HCT116 (cell line): ENCODE data around the gene FLOT1.

Source experiments
- ELF1 ChIP-seq: IDR thresholded peaks from 2 replicates; pipeline ENCODE4 v1.6.1; 2012; ENCODE audit warnings: low read depth, borderline replicate concordance
- EZH2 ChIP-seq: fragments of 200-600 bp; sonication (generic); IDR thresholded peaks from 2 replicates; pipeline ENCODE4 v1.6.1; 2017; ENCODE audit warnings: antibody characterized with exemption, mixed run types
- EZH2phosphoT487 ChIP-seq: fragments of 200-600 bp; IDR thresholded peaks from 2 replicates; pipeline ENCODE4 v1.6.1; 2018; ENCODE audit warnings: antibody characterized with exemption, borderline replicate concordance
- JUND ChIP-seq: IDR thresholded peaks from 2 replicates; pipeline ENCODE4 v1.6.1; 2012
- POLR2A ChIP-seq: IDR thresholded peaks from 2 replicates; pipeline ENCODE4 v1.7.0; 2011; ENCODE audit warnings: borderline replicate concordance; ENCODE audit not compliant: insufficient read depth, insufficient read length; ENCODE audit errors: extremely low read depth
- POLR2AphosphoS5 ChIP-seq: IDR thresholded peaks from 2 replicates; pipeline ENCODE4 v1.6.1; 2011; ENCODE audit warnings: mild to moderate bottlenecking, low read depth, low read length, moderate library complexity
- RAD21 ChIP-seq: IDR thresholded peaks from 2 replicates; pipeline ENCODE4 v1.6.1; 2012; ENCODE audit warnings: low read depth, mild to moderate bottlenecking
- SP1 ChIP-seq: IDR thresholded peaks from 2 replicates; pipeline ENCODE4 v1.6.1; 2012; ENCODE audit warnings: low read depth
- TCF7L2 ChIP-seq: IDR thresholded peaks from 2 replicates; pipeline ENCODE4 v1.7.0; 2011; ENCODE audit warnings: borderline replicate concordance, inconsistent platforms; ENCODE audit not compliant: insufficient read depth, insufficient read length; ENCODE audit errors: extremely low read depth
- TF ChIP-seq, protein P1 (sequence below), 3 experiments: fragments of 200-600 bp in 1 of 3; sonication (generic) in 1 of 3; IDR thresholded peaks in 2 of 3; conservative IDR thresholded peaks in 1 of 3; 2 replicates each; pipeline ENCODE4 v1.5.1; 2012 to 2017; ENCODE audit warnings: low read depth in 2 of 3, low read length in 2 of 3, antibody characterized with exemption in 1 of 3, borderline replicate concordance in 1 of 3, control low read depth in 1 of 3, mild to moderate bottlenecking in 1 of 3, mixed read lengths in 1 of 3, mixed run types in 1 of 3, moderate library complexity in 1 of 3; ENCODE audit not compliant: insufficient read depth in 1 of 3
- TF ChIP-seq, protein P2 (sequence below): IDR thresholded peaks from 2 replicates; pipeline ENCODE4 v1.6.1; 2012
- TF ChIP-seq, protein P3 (sequence below): IDR thresholded peaks from 2 replicates; pipeline ENCODE4 v1.6.1; 2012; ENCODE audit warnings: low read depth

DNA sequence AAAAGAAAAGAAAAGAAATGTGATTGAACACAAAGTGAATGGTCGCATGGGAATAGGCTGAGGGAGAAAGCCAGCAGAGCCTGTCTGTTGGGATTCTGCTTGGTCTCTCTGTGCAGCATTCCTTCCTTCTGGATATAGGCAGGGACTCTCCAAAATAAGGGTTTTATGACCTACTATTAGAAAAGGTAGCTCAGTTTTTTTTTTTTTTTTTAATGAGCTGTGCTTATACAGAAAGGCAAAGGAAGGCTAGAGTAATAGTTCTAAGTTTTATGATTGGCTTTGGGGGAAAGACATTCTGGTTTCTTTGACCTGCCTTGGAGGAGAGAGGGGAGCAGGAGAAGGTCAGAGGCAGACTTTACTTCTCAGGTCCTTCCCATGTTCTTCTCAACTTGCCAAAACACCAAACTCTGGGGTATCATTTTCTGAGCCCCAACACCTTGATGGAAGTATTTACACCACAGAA is 20.7 kb upstream of the FLOT1 start:
- TF ChIP-seq, protein P1, sequence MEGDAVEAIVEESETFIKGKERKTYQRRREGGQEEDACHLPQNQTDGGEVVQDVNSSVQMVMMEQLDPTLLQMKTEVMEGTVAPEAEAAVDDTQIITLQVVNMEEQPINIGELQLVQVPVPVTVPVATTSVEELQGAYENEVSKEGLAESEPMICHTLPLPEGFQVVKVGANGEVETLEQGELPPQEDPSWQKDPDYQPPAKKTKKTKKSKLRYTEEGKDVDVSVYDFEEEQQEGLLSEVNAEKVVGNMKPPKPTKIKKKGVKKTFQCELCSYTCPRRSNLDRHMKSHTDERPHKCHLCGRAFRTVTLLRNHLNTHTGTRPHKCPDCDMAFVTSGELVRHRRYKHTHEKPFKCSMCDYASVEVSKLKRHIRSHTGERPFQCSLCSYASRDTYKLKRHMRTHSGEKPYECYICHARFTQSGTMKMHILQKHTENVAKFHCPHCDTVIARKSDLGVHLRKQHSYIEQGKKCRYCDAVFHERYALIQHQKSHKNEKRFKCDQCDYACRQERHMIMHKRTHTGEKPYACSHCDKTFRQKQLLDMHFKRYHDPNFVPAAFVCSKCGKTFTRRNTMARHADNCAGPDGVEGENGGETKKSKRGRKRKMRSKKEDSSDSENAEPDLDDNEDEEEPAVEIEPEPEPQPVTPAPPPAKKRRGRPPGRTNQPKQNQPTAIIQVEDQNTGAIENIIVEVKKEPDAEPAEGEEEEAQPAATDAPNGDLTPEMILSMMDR (IDR thresholded peaks at IDR 0.05 in 2 of 3, conservative IDR thresholded peaks at IDR 0.05 in 1 of 3; ENCODE audit: borderline replicate concordance in 1 of 3, insufficient read depth in 1 of 3, low read depth in 2 of 3, low read length in 2 of 3): no peak
- TF ChIP-seq POLR2A: no peak
- TF ChIP-seq EZH2: no peak
- TF ChIP-seq ELF1: no peak
- no peak for TF ChIP-seq SP1
- TF ChIP-seq, protein P2, sequence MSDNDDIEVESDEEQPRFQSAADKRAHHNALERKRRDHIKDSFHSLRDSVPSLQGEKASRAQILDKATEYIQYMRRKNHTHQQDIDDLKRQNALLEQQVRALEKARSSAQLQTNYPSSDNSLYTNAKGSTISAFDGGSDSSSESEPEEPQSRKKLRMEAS: no peak
- no peak for TF ChIP-seq RAD21
- TF ChIP-seq, protein P3, sequence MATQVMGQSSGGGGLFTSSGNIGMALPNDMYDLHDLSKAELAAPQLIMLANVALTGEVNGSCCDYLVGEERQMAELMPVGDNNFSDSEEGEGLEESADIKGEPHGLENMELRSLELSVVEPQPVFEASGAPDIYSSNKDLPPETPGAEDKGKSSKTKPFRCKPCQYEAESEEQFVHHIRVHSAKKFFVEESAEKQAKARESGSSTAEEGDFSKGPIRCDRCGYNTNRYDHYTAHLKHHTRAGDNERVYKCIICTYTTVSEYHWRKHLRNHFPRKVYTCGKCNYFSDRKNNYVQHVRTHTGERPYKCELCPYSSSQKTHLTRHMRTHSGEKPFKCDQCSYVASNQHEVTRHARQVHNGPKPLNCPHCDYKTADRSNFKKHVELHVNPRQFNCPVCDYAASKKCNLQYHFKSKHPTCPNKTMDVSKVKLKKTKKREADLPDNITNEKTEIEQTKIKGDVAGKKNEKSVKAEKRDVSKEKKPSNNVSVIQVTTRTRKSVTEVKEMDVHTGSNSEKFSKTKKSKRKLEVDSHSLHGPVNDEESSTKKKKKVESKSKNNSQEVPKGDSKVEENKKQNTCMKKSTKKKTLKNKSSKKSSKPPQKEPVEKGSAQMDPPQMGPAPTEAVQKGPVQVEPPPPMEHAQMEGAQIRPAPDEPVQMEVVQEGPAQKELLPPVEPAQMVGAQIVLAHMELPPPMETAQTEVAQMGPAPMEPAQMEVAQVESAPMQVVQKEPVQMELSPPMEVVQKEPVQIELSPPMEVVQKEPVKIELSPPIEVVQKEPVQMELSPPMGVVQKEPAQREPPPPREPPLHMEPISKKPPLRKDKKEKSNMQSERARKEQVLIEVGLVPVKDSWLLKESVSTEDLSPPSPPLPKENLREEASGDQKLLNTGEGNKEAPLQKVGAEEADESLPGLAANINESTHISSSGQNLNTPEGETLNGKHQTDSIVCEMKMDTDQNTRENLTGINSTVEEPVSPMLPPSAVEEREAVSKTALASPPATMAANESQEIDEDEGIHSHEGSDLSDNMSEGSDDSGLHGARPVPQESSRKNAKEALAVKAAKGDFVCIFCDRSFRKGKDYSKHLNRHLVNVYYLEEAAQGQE: no peak
- TF ChIP-seq POLR2AphosphoS5: no peak
- TF ChIP-seq JUND: no peak
- no peak for TF ChIP-seq EZH2phosphoT487
- TF ChIP-seq TCF7L2: no peak
